Sigmoid colon (tissue), 7 donors: ENCODE data around the gene HOMER2. TPM values are rescaled to one million over a fixed set of nuclear protein-coding genes. Genes with fewer than 3 reads are reported as not detected.

Source experiments
- DNase-seq: peaks from one replicate; pipeline ENCODE4 v3.0.0-alpha.2; 2019
- H3K27ac ChIP-seq, 4 donors: fragments of 200-600 bp; sonication (generic); one replicate each; pipeline ENCODE4 v1.5.1; 2016 to 2019; ENCODE audit warnings: mild to moderate bottlenecking in 1 of 4
- H3K27me3 ChIP-seq, 3 donors: fragments of 200-600 bp; sonication (generic); one replicate each; pipeline ENCODE4 v1.5.1; 2019; ENCODE audit warnings: mild to moderate bottlenecking in 1 of 3
- H3K36me3 ChIP-seq, 4 donors: fragments of 200-600 bp; sonication (generic); one replicate each; pipeline ENCODE4 v1.5.1; 2016 to 2019
- H3K4me1 ChIP-seq, 4 donors: fragments of 200-600 bp; sonication (generic); one replicate each; pipeline ENCODE4 v1.5.1; 2017 to 2019
- H3K4me3 ChIP-seq, 4 donors: fragments of 200-600 bp; sonication (generic); one replicate each; pipeline ENCODE4 v1.5.1; 2017 to 2019; ENCODE audit warnings: mild to moderate bottlenecking in 2 of 4, moderate library complexity in 1 of 4
- H3K9me3 ChIP-seq, 4 donors: fragments of 200-600 bp in 3 of 4; sonication (generic) in 3 of 4; one replicate each; pipeline versions ENCODE4 v1.5.1 to v1.6.1; 2013 to 2019
- CTCF ChIP-seq, 4 experiments: fragments of 450-650 bp in 3 of 4; fragments of 200-600 bp in 1 of 4; IDR thresholded peaks; one replicate each; pipeline ENCODE4 v1.5.1; 2016 to 2019; ENCODE audit warnings: antibody characterized with exemption in 4 of 4, mild to moderate bottlenecking in 3 of 4, moderate library complexity in 2 of 4
- EP300 ChIP-seq, 4 donors: sonication (generic); formaldehyde crosslinking; IDR thresholded peaks; one replicate each; pipeline ENCODE4 v1.6.1; 2017; ENCODE audit warnings: antibody characterized with exemption in 4 of 4
- POLR2A ChIP-seq, 2 donors: fragments of 450-650 bp; IDR thresholded peaks; one replicate each; pipeline ENCODE4 v1.6.1; 2016; ENCODE audit warnings: antibody characterized with exemption in 2 of 2, mild to moderate bottlenecking in 2 of 2, moderate library complexity in 2 of 2
- POLR2AphosphoS5 ChIP-seq, 4 donors: sonication (generic); formaldehyde crosslinking; IDR thresholded peaks; one replicate each; pipeline ENCODE4 v1.6.1; 2017; ENCODE audit warnings: antibody characterized with exemption in 4 of 4
- WGBS, 2 donors: extraction: QIAGEN DNeasy Blood & Tissue Kit; methylation state at CpG; one replicate each; pipeline ENCODE4 v1.1.7; 2013; 5-methylcytosine and 5-hydroxymethylcytosine counted together
- intact Hi-C: fragments of 100-400 bp; cut with DNase I; formaldehyde crosslinking; loops from one replicate; pipeline ENCODE4 v1.15.1; 2023
- polyA plus RNA-seq, 3 donors: library from polyadenylated mRNA; stranded (reverse); fragments of 200-250 nt; gene quantifications; one replicate each; pipeline ENCODE4 v1.2.3, GENCODE V29; 2013
- total RNA-seq, 4 donors: library from RNA; depleted of rRNA; stranded (reverse); fragments of >200 nt; gene quantifications; one replicate each; pipeline ENCODE4 v1.1.0, GENCODE V29; 2016
- donor health status: healthy with polysubstance abuse.
- donor health status: Bipolar disorder and iron deficiency.
- donor health status: healthy.

The HOMER2 gene
- total and polyA plus RNA-seq, 7 donors, result under 0.01 to 16.8 (median 7.1) TPM

GRCh38 chr15:82855286-82856100 lies 97.0 kb downstream of the HOMER2 start:
- Histone ChIP-seq H3K4me3 (no peak overlapping the region), H3K27ac (no peak overlapping the region), H3K9me3 (no peaks in the 10 kb centered on the region), H3K4me1 (peaks cover 0 to under 1% (median 0%) of the 10 kb centered on the region in 4 donors), H3K27me3 (no peaks in the 10 kb centered on the region), H3K36me3 (no peaks in the 10 kb centered on the region)
- DNase-seq, result no peak
- TF ChIP-seq POLR2AphosphoS5 (IDR thresholded peaks at IDR 0.05) (no peak), EP300 (IDR thresholded peaks at IDR 0.05) (no peak), POLR2A (IDR thresholded peaks at IDR 0.05) (no peak), CTCF (IDR thresholded peaks at IDR 0.05) (no peak)
- intact Hi-C loops, result no loop called here
- 80 to 86% methylated on average over 17 of the region's 17 CpGs for WGBS, 2 donors

GRCh38 chr15:82854554-82854953 lies 98.0 kb downstream of the HOMER2 start:
- no peak overlapping the region for H3K27ac ChIP-seq
- TF ChIP-seq EP300 (IDR thresholded peaks at IDR 0.05), result no peak
- TF ChIP-seq CTCF (IDR thresholded peaks at IDR 0.05), result no peak
- no peak for TF ChIP-seq POLR2A (IDR thresholded peaks at IDR 0.05)
- no peak for TF ChIP-seq POLR2AphosphoS5 (IDR thresholded peaks at IDR 0.05)
- intact Hi-C loops, result no loop called here

GRCh38 chr15:82852941-82853561 lies 99.5 kb downstream of the HOMER2 start:
- Histone ChIP-seq H3K27me3 (no peaks in the 10 kb centered on the region), H3K27ac (no peak overlapping the region), H3K36me3 (no peaks in the 10 kb centered on the region), H3K4me3 (no peak overlapping the region), H3K4me1 (peaks cover 0 to 15% (median 7%) of the 10 kb centered on the region in 4 donors), H3K9me3 (no peaks in the 10 kb centered on the region)
- DNase-seq, result no peak
- intact Hi-C loops, result no loop called here
- WGBS, 2 donors, result 61 to 75% methylated on average over 16 of the region's 16 CpGs
- TF ChIP-seq POLR2AphosphoS5 (IDR thresholded peaks at IDR 0.05), result no peak
- TF ChIP-seq EP300 (IDR thresholded peaks at IDR 0.05), result no peak
- TF ChIP-seq POLR2A (IDR thresholded peaks at IDR 0.05), result no peak
- TF ChIP-seq CTCF (IDR thresholded peaks at IDR 0.05), result no peak

More at GRCh38 chr15:82854554-82854953, 98.0 kb downstream of the HOMER2 start:
- Histone ChIP-seq H3K4me1 (peaks cover 0 to 9% (median 4%) of the 10 kb centered on the region in 4 donors), H3K36me3 (no peaks in the 10 kb centered on the region), H3K9me3 (no peaks in the 10 kb centered on the region), H3K27me3 (no peaks in the 10 kb centered on the region), H3K4me3 (no peak overlapping the region)
- WGBS, 2 donors, result 93 to 94% methylated on average over 21 of the region's 21 CpGs
- DNase-seq, result no peak

- intact Hi-C loops, result no loop called here
- DNase-seq, result peak; percentile 42
- TF ChIP-seq CTCF (IDR thresholded peaks at IDR 0.05) (no peak), EP300 (IDR thresholded peaks at IDR 0.05) (no peak), POLR2A (IDR thresholded peaks at IDR 0.05) (no peak), POLR2AphosphoS5 (IDR thresholded peaks at IDR 0.05) (no peak)
- Histone ChIP-seq H3K9me3 (no peaks in the 10 kb centered on the region), H3K27ac (no peak overlapping the region), H3K36me3 (no peaks in the 10 kb centered on the region), H3K4me1 (peaks cover 0 to 15% (median 7%) of the 10 kb centered on the region in 4 donors), H3K27me3 (no peaks in the 10 kb centered on the region), H3K4me3 (no peak overlapping the region)
- WGBS, 2 donors, result 84 to 88% methylated on average over 9 of the region's 9 CpGs
These were observed 100.5 kb downstream of the HOMER2 start for GRCh38 chr15:82851981-82852511.
